ENCODE data around the gene GAPDH.
A peak's percentile ranks its signal among the peaks of the same experiment; 100 is the strongest.
"Not testable (repeated sequence)": the region's sequence is repeated elsewhere in the genome, so short reads cannot be mapped to it uniquely, and the experiment has no call there.

The GAPDH gene

GRCh38 chr12:6533923-6534694 is at the start of gene GAPDH:
GAPDH (plus strand) TSS chr12:6534517; CDS start chr12:6534833, 316 bp downstream.
- DNase-seq (ENCODE audit: low read depth) = peak; percentile 73

GRCh38 chr12:6488240-6488639 is 46.1 kb upstream of the GAPDH start:
- no peak for DNase-seq (ENCODE audit: low read depth)

- no peak for DNase-seq (ENCODE audit: low read depth)
Measured at GRCh38 chr12:6489449-6489848, 44.9 kb upstream of the GAPDH start.

- DNase-seq (ENCODE audit: low read depth) = not testable (repeated sequence)
Measured at GRCh38 chr12:6490673-6491072, 43.6 kb upstream of the GAPDH start.

GRCh38 chr12:6492838-6493496 is 41.4 kb upstream of the GAPDH start, which contains the start of gene MRPL51:
MRPL51 (minus strand) TSS chr12:6493262; CDS start chr12:6493136, 126 bp downstream.
- peak; percentile 93 for DNase-seq (ENCODE audit: low read depth)

- DNase-seq (ENCODE audit: low read depth) = peak; percentile 94
Measured at GRCh38 chr12:6493497-6494257, 40.6 kb upstream of the GAPDH start, which contains the start of gene NCAPD2. NCAPD2 (plus strand) TSS chr12:6494102; CDS start chr12:6495099, 997 bp downstream.

GRCh38 chr12:6494258-6494743 is 40.0 kb upstream of the GAPDH start:
- no peak for DNase-seq (ENCODE audit: low read depth)

- no peak for DNase-seq (ENCODE audit: low read depth)
Measured at GRCh38 chr12:6494968-6495367, 39.3 kb upstream of the GAPDH start.

- DNase-seq (ENCODE audit: low read depth) = not testable (repeated sequence)
Measured at GRCh38 chr12:6497291-6497690, 37.0 kb upstream of the GAPDH start.

GRCh38 chr12:6500466-6500865 is 33.9 kb upstream of the GAPDH start:
- no peak for DNase-seq (ENCODE audit: low read depth)

- DNase-seq (ENCODE audit: low read depth) = no peak
Measured at GRCh38 chr12:6507102-6507998, 27.0 kb upstream of the GAPDH start.

- DNase-seq (ENCODE audit: low read depth) = no peak
Measured at GRCh38 chr12:6508087-6508486, 26.2 kb upstream of the GAPDH start.

- no peak for DNase-seq (ENCODE audit: low read depth)
Measured at GRCh38 chr12:6520186-6520585, 14.1 kb upstream of the GAPDH start.

GRCh38 chr12:6522193-6522592 is 12.1 kb upstream of the GAPDH start:
- no peak for DNase-seq (ENCODE audit: low read depth)

GRCh38 chr12:6523708-6524107 is 10.6 kb upstream of the GAPDH start:
- no peak for DNase-seq (ENCODE audit: low read depth)

GRCh38 chr12:6524648-6525047 is 9.7 kb upstream of the GAPDH start:
- no peak for DNase-seq (ENCODE audit: low read depth)

- DNase-seq (ENCODE audit: low read depth) = no peak
Measured at GRCh38 chr12:6526201-6526600, 8.1 kb upstream of the GAPDH start.

- no peak for DNase-seq (ENCODE audit: low read depth)
Measured at GRCh38 chr12:6526766-6527525, 7.4 kb upstream of the GAPDH start.

GRCh38 chr12:6527711-6528110 is 6.6 kb upstream of the GAPDH start:
- DNase-seq (ENCODE audit: low read depth) = no peak

- DNase-seq (ENCODE audit: low read depth) = no peak
Measured at GRCh38 chr12:6528539-6529235, 5.6 kb upstream of the GAPDH start.
